WTC11 (cell line): ENCODE results near the gene CCBE1. TPM values are rescaled to one million over a fixed set of nuclear protein-coding genes. Genes with fewer than 3 reads are reported as not detected.

Experiments
- ATAC-seq: fragments of 200-7000 bp; cut with Tn5 transposase; 2 replicates; pipeline ENCODE4 v1.10.0; 2021; ENCODE audit warnings: mild to moderate bottlenecking, moderate library complexity
- CTCF ChIA-PET: fragments of 300-600 bp; sonication (Branson Sonifier 250); formaldehyde crosslinking; loops from one replicate; lab custom pipeline; 2021; ENCODE audit warnings: antibody characterized with exemption; lab: Charles Lee
- POLR2A ChIA-PET: fragments of 350-600 bp; sonication (Branson Sonifier 250); formaldehyde crosslinking; loops from one replicate; lab custom pipeline; 2021; ENCODE audit warnings: antibody characterized with exemption; lab: Charles Lee
- DNase-seq: peaks from one replicate; pipeline ENCODE4 v3.0.0; 2021; ENCODE audit warnings: low spot score
- H3K27ac Mint-ChIP-seq: 2 replicates; pipeline ENCODE4 v1.8.0; 2021; ENCODE audit warnings: mixed read lengths
- H3K27me3 Mint-ChIP-seq: 2 replicates; pipeline ENCODE4 v1.8.0; 2021; ENCODE audit warnings: low read depth, mild to moderate bottlenecking, moderate library complexity, mixed read lengths
- H3K36me3 Mint-ChIP-seq: 2 replicates; pipeline ENCODE4 v1.8.0; 2021; ENCODE audit warnings: mixed read lengths
- H3K4me1 Mint-ChIP-seq: 2 replicates; pipeline ENCODE4 v1.8.0; 2022; ENCODE audit warnings: mixed read lengths
- H3K4me3 Mint-ChIP-seq: 2 replicates; pipeline ENCODE4 v1.8.0; 2021; ENCODE audit warnings: mild to moderate bottlenecking, moderate library complexity, mixed read lengths
- H3K9me3 Mint-ChIP-seq: 2 replicates; pipeline ENCODE4 v1.8.0; 2021; ENCODE audit warnings: mixed read lengths
- CDX4 ChIP-seq: fragments of 250-450 bp; sonication (Bioruptor Pico); IDR thresholded peaks from 2 replicates; pipeline ENCODE4 v1.9.0; 2021; ENCODE audit warnings: moderate library complexity, mild to moderate bottlenecking, inconsistent platforms, borderline replicate concordance
- CTCF ChIP-seq: fragments of 200-600 bp; IDR thresholded peaks from 2 replicates; pipeline ENCODE4 v1.8.0; 2022; ENCODE audit warnings: antibody characterized with exemption
- E2F4 ChIP-seq: sonication (generic); formaldehyde crosslinking; IDR thresholded peaks from 2 replicates; pipeline ENCODE4 v1.8.1; 2022; ENCODE audit warnings: low read depth, mild to moderate bottlenecking, moderate library complexity, missing genetic modification reagents, borderline replicate concordance
- ELF4 ChIP-seq: sonication (generic); formaldehyde crosslinking; IDR thresholded peaks from 2 replicates; pipeline ENCODE4 v1.8.1; 2022; ENCODE audit warnings: low read depth, mild to moderate bottlenecking, moderate library complexity, missing genetic modification reagents
- EMX1 ChIP-seq: fragments of 250-450 bp; sonication (Bioruptor Pico); IDR thresholded peaks from 2 replicates; pipeline ENCODE4 v1.8.0; 2021; ENCODE audit warnings: mild to moderate bottlenecking
- FOXK1 ChIP-seq: sonication (generic); formaldehyde crosslinking; IDR thresholded peaks from 2 replicates; pipeline ENCODE4 v1.8.0; 2022; ENCODE audit warnings: mild to moderate bottlenecking, moderate library complexity, missing genetic modification reagents
- GRHL2 ChIP-seq: fragments of 250-450 bp; sonication (Bioruptor Pico); IDR thresholded peaks from 2 replicates; pipeline ENCODE4 v1.8.0; 2022; ENCODE audit warnings: mild to moderate bottlenecking, moderate library complexity; ENCODE audit not compliant: insufficient replicate concordance, severe bottlenecking
- HMGA2 ChIP-seq: fragments of 250-450 bp; sonication (Bioruptor Pico); IDR thresholded peaks from 2 replicates; pipeline ENCODE4 v1.4.0; 2021; ENCODE audit warnings: mild to moderate bottlenecking, moderate library complexity
- HMGXB4 ChIP-seq: sonication (generic); formaldehyde crosslinking; IDR thresholded peaks from 2 replicates; pipeline ENCODE4 v1.8.1; 2023; ENCODE audit warnings: mild to moderate bottlenecking, moderate library complexity, missing genetic modification reagents
- KAT7 ChIP-seq: sonication (generic); formaldehyde crosslinking; IDR thresholded peaks from 2 replicates; pipeline ENCODE4 v1.8.1; 2023; ENCODE audit warnings: missing genetic modification reagents, mild to moderate bottlenecking, borderline replicate concordance
- NR2C2 ChIP-seq: sonication (generic); formaldehyde crosslinking; IDR thresholded peaks from 2 replicates; pipeline ENCODE4 v1.8.0; 2022; ENCODE audit warnings: mild to moderate bottlenecking, missing genetic modification reagents
- PREB ChIP-seq: sonication (generic); formaldehyde crosslinking; IDR thresholded peaks from 2 replicates; pipeline ENCODE4 v1.8.1; 2022; ENCODE audit warnings: mild to moderate bottlenecking, missing genetic modification reagents, moderate library complexity, borderline replicate concordance
- ZNF416 ChIP-seq: fragments of 250-450 bp; sonication (Bioruptor Pico); IDR thresholded peaks from 2 replicates; pipeline ENCODE4 v1.9.0; 2021; ENCODE audit warnings: mild to moderate bottlenecking, inconsistent platforms
- total RNA-seq: library from RNA; stranded (reverse); gene quantifications from 3 replicates; pipeline ENCODE4 v1.2.3, GENCODE V29; 2021

CCBE1 gene
- total RNA-seq, 1 experiment from 2014 or later, result 9.7 TPM

GRCh38 chr18:59514203-59514602 is 183.0 kb downstream of the CCBE1 start:
- Mint-ChIP-seq H3K36me3 (no peaks in the 10 kb centered on the region), H3K4me1 (peaks cover 9% of the 10 kb centered on the region), H3K4me3 (no peak overlapping the region), H3K27ac (no peak overlapping the region), H3K27me3 (no peaks in the 10 kb centered on the region), H3K9me3 (no peaks in the 10 kb centered on the region)
- CTCF ChIA-PET, result no interaction called here
- DNase-seq (no peak), ATAC-seq (no peak)
- POLR2A ChIA-PET, result interaction anchor here (0.6 kb wide), 1 partner anchor 432 kb away, joined by 8 read pairs; no protein-coding TSS in a partner anchor
- TF ChIP-seq PREB (no peak), HMGXB4 (CRISPR knock-in tag) (no peak), NR2C2 (CRISPR knock-in tag) (no peak), HMGA2 (CRISPR knock-in tag) (no peak), GRHL2 (CRISPR knock-in tag) (no peak), ZNF416 (no peak), FOXK1 (CRISPR knock-in tag) (no peak), KAT7 (CRISPR knock-in tag) (no peak), CDX4 (CRISPR knock-in tag) (no peak)

GRCh38 chr18:59512025-59512755 is 185.0 kb downstream of the CCBE1 start:
- POLR2A ChIA-PET, result no interaction called here
- peaks cover 9% of the 10 kb centered on the region for H3K4me1 Mint-ChIP-seq
- no peak overlapping the region for H3K27ac Mint-ChIP-seq
- no peaks in the 10 kb centered on the region for H3K27me3 Mint-ChIP-seq
- no peak for ATAC-seq
- TF ChIP-seq HMGXB4 (CRISPR knock-in tag), result no peak
- TF ChIP-seq ELF4 (CRISPR knock-in tag), result no peak
- no peak for TF ChIP-seq CTCF
- TF ChIP-seq E2F4, result no peak
- TF ChIP-seq EMX1 (CRISPR knock-in tag), result no peak
- TF ChIP-seq, all 79 proteins: peak for 0
- no peaks in the 10 kb centered on the region for H3K36me3 Mint-ChIP-seq
- no peak for DNase-seq
- H3K9me3 Mint-ChIP-seq, result peaks cover 4% of the 10 kb centered on the region
- CTCF ChIA-PET, result no interaction called here
- no peak overlapping the region for H3K4me3 Mint-ChIP-seq
